Measurements from ENCODE around the gene ZSCAN22.

ZSCAN22 gene

GRCh38 chr19:58326914-58327726 lies at the start of gene ZSCAN22:
TSS of gene ZSCAN22 (plus strand) at chr19:58326994. CDS start at chr19:58334803, 7,809 bp downstream.
- Histone ChIP-seq H3K27me3 (ENCODE audit: low read depth, low read length) (no peaks in the 10 kb centered on the region), H3K4me1 (ENCODE audit: control insufficient read depth in 1 of 2, insufficient read depth in 2 of 2, low read length in 2 of 2) (peaks cover 6 to 22% of the 10 kb centered on the region in 2 donors), H3K4me3 (ENCODE audit: low read depth in 1 of 2, low read length in 2 of 2) (peak within 1 kb of the TSS; percentile 84 to 98), H3K27ac (ENCODE audit: low read length) (peak within 1 kb of the TSS; percentile 85), H3K9me3 (ENCODE audit: control insufficient read depth in 1 of 2, low read length in 2 of 2) (no peaks in the 10 kb centered on the region), H3K36me3 (ENCODE audit: control insufficient read depth in 1 of 2, insufficient read depth in 2 of 2, low read length in 2 of 2) (peaks cover 0 to 2% of the 10 kb centered on the region in 2 donors)

- Histone ChIP-seq H3K4me1 (ENCODE audit: control insufficient read depth in 1 of 2, insufficient read depth in 2 of 2, low read length in 2 of 2) (peaks cover 9 to 16% of the 10 kb centered on the region in 2 donors), H3K27me3 (ENCODE audit: low read depth, low read length) (no peaks in the 10 kb centered on the region), H3K36me3 (ENCODE audit: control insufficient read depth in 1 of 2, insufficient read depth in 2 of 2, low read length in 2 of 2) (peaks cover 0 to 41% of the 10 kb centered on the region in 2 donors), H3K4me3 (ENCODE audit: low read depth in 1 of 2, low read length in 2 of 2) (peak overlapping the region in 1 of 2 donors; percentile 93), H3K9me3 (ENCODE audit: control insufficient read depth in 1 of 2, low read length in 2 of 2) (peaks cover 0 to 39% of the 10 kb centered on the region in 2 donors), H3K27ac (ENCODE audit: low read length) (no peak overlapping the region)
These were observed 49.6 kb upstream of the ZSCAN22 start for GRCh38 chr19:58277197-58277596.

- Histone ChIP-seq H3K9me3 (ENCODE audit: control insufficient read depth in 1 of 2, low read length in 2 of 2) (peaks cover 0 to 35% of the 10 kb centered on the region in 2 donors), H3K36me3 (ENCODE audit: control insufficient read depth in 1 of 2, insufficient read depth in 2 of 2, low read length in 2 of 2) (peaks cover 0 to 36% of the 10 kb centered on the region in 2 donors)
These were observed 48.9 kb upstream of the ZSCAN22 start for GRCh38 chr19:58277748-58278540.

GRCh38 chr19:58278541-58279041 lies 48.2 kb upstream of the ZSCAN22 start, which contains the start of gene ZNF8:
TSS of gene ZNF8 (plus strand) at chr19:58278955. CDS start at chr19:58279082, 127 bp downstream.
- Histone ChIP-seq H3K27me3 (ENCODE audit: low read depth, low read length) (no peaks in the 10 kb centered on the region), H3K27ac (ENCODE audit: low read length) (peak within 1 kb of the TSS; percentile 91), H3K4me1 (ENCODE audit: control insufficient read depth in 1 of 2, insufficient read depth in 2 of 2, low read length in 2 of 2) (peaks cover 9 to 16% of the 10 kb centered on the region in 2 donors), H3K9me3 (ENCODE audit: control insufficient read depth in 1 of 2, low read length in 2 of 2) (peaks cover 0 to 30% of the 10 kb centered on the region in 2 donors), H3K36me3 (ENCODE audit: control insufficient read depth in 1 of 2, insufficient read depth in 2 of 2, low read length in 2 of 2) (peaks cover 0 to 32% of the 10 kb centered on the region in 2 donors), H3K4me3 (ENCODE audit: low read depth in 1 of 2, low read length in 2 of 2) (peak within 1 kb of the TSS; percentile 65 to 93)

More at GRCh38 chr19:58277748-58278540, 48.9 kb upstream of the ZSCAN22 start:
- Histone ChIP-seq H3K27ac (ENCODE audit: low read length) (peak overlapping the region; percentile 91), H3K4me3 (ENCODE audit: low read depth in 1 of 2, low read length in 2 of 2) (peak overlapping the region; percentile 65 to 93), H3K27me3 (ENCODE audit: low read depth, low read length) (no peaks in the 10 kb centered on the region), H3K4me1 (ENCODE audit: control insufficient read depth in 1 of 2, insufficient read depth in 2 of 2, low read length in 2 of 2) (peaks cover 9 to 16% of the 10 kb centered on the region in 2 donors)

GRCh38 chr19:58279042-58279924 lies 47.5 kb upstream of the ZSCAN22 start:
- Histone ChIP-seq H3K4me1 (ENCODE audit: control insufficient read depth in 1 of 2, insufficient read depth in 2 of 2, low read length in 2 of 2) (peaks cover 9 to 16% of the 10 kb centered on the region in 2 donors), H3K36me3 (ENCODE audit: control insufficient read depth in 1 of 2, insufficient read depth in 2 of 2, low read length in 2 of 2) (peaks cover 0 to 27% of the 10 kb centered on the region in 2 donors), H3K4me3 (ENCODE audit: low read depth in 1 of 2, low read length in 2 of 2) (peak overlapping the region; percentile 65 to 93), H3K9me3 (ENCODE audit: control insufficient read depth in 1 of 2, low read length in 2 of 2) (peaks cover 0 to 28% of the 10 kb centered on the region in 2 donors), H3K27me3 (ENCODE audit: low read depth, low read length) (no peaks in the 10 kb centered on the region), H3K27ac (ENCODE audit: low read length) (peak overlapping the region; percentile 91)

- Histone ChIP-seq H3K4me1 (ENCODE audit: control insufficient read depth in 1 of 2, insufficient read depth in 2 of 2, low read length in 2 of 2) (peaks cover 9 to 16% of the 10 kb centered on the region in 2 donors), H3K4me3 (ENCODE audit: low read depth in 1 of 2, low read length in 2 of 2) (peak overlapping the region; percentile 65 to 93), H3K36me3 (ENCODE audit: control insufficient read depth in 1 of 2, insufficient read depth in 2 of 2, low read length in 2 of 2) (peaks cover 0 to 23% of the 10 kb centered on the region in 2 donors), H3K27me3 (ENCODE audit: low read depth, low read length) (no peaks in the 10 kb centered on the region), H3K9me3 (ENCODE audit: control insufficient read depth in 1 of 2, low read length in 2 of 2) (peaks cover 0 to 23% of the 10 kb centered on the region in 2 donors), H3K27ac (ENCODE audit: low read length) (peak overlapping the region; percentile 91)
These were observed 46.9 kb upstream of the ZSCAN22 start for GRCh38 chr19:58279925-58280316.

- Histone ChIP-seq H3K9me3 (ENCODE audit: control insufficient read depth in 1 of 2, low read length in 2 of 2) (peaks cover 0 to 14% of the 10 kb centered on the region in 2 donors), H3K4me1 (ENCODE audit: control insufficient read depth in 1 of 2, insufficient read depth in 2 of 2, low read length in 2 of 2) (peaks cover 9 to 10% of the 10 kb centered on the region in 2 donors), H3K4me3 (ENCODE audit: low read depth in 1 of 2, low read length in 2 of 2) (no peak overlapping the region), H3K36me3 (ENCODE audit: control insufficient read depth in 1 of 2, insufficient read depth in 2 of 2, low read length in 2 of 2) (peaks cover 28 to 50% of the 10 kb centered on the region in 2 donors), H3K27me3 (ENCODE audit: low read depth, low read length) (no peaks in the 10 kb centered on the region), H3K27ac (ENCODE audit: low read length) (no peak overlapping the region)
These were observed 42.6 kb upstream of the ZSCAN22 start for GRCh38 chr19:58284199-58284598.

GRCh38 chr19:58291943-58292342 lies 34.9 kb upstream of the ZSCAN22 start:
- Histone ChIP-seq H3K36me3 (ENCODE audit: control insufficient read depth in 1 of 2, insufficient read depth in 2 of 2, low read length in 2 of 2) (peaks cover 53 to 93% of the 10 kb centered on the region in 2 donors), H3K27me3 (ENCODE audit: low read depth, low read length) (no peaks in the 10 kb centered on the region)

GRCh38 chr19:58294743-58295374 lies 31.9 kb upstream of the ZSCAN22 start:
- H3K9me3 ChIP-seq (ENCODE audit: control insufficient read depth in 1 of 2, low read length in 2 of 2) = peaks cover 28 to 38% of the 10 kb centered on the region in 2 donors
- peaks cover 41 to 87% of the 10 kb centered on the region in 2 donors for H3K36me3 ChIP-seq (ENCODE audit: control insufficient read depth in 1 of 2, insufficient read depth in 2 of 2, low read length in 2 of 2)
- H3K27me3 ChIP-seq (ENCODE audit: low read depth, low read length) = no peaks in the 10 kb centered on the region
- no peak overlapping the region for H3K27ac ChIP-seq (ENCODE audit: low read length)
- H3K4me3 ChIP-seq (ENCODE audit: low read depth in 1 of 2, low read length in 2 of 2) = peak overlapping the region; percentile 15 to 30
- H3K4me1 ChIP-seq (ENCODE audit: control insufficient read depth in 1 of 2, insufficient read depth in 2 of 2, low read length in 2 of 2) = no peaks in the 10 kb centered on the region

More at GRCh38 chr19:58291943-58292342, 34.9 kb upstream of the ZSCAN22 start:
- Histone ChIP-seq H3K27ac (ENCODE audit: low read length) (no peak overlapping the region), H3K9me3 (ENCODE audit: control insufficient read depth in 1 of 2, low read length in 2 of 2) (peaks cover 28 to 44% of the 10 kb centered on the region in 2 donors), H3K4me1 (ENCODE audit: control insufficient read depth in 1 of 2, insufficient read depth in 2 of 2, low read length in 2 of 2) (no peaks in the 10 kb centered on the region), H3K4me3 (ENCODE audit: low read depth in 1 of 2, low read length in 2 of 2) (peak overlapping the region in 1 of 2 donors; percentile 45)

- Histone ChIP-seq H3K27ac (ENCODE audit: low read length) (no peak overlapping the region), H3K4me1 (ENCODE audit: control insufficient read depth in 1 of 2, insufficient read depth in 2 of 2, low read length in 2 of 2) (no peaks in the 10 kb centered on the region), H3K9me3 (ENCODE audit: control insufficient read depth in 1 of 2, low read length in 2 of 2) (peaks cover 28 to 40% of the 10 kb centered on the region in 2 donors), H3K27me3 (ENCODE audit: low read depth, low read length) (no peaks in the 10 kb centered on the region), H3K4me3 (ENCODE audit: low read depth in 1 of 2, low read length in 2 of 2) (peak overlapping the region in 1 of 2 donors; percentile 40), H3K36me3 (ENCODE audit: control insufficient read depth in 1 of 2, insufficient read depth in 2 of 2, low read length in 2 of 2) (peaks cover 38 to 92% of the 10 kb centered on the region in 2 donors)
These were observed 30.7 kb upstream of the ZSCAN22 start for GRCh38 chr19:58296104-58296503.

Measured in muscle layer of duodenum (tissue), 2 donors.